ENCODE data around the gene WDPCP.

- TF ChIP-seq YY1 (IDR thresholded peaks at IDR 0.05; ENCODE audit: low read depth) (no peak), CEBPB (IDR thresholded peaks at IDR 0.05) (no peak)
These were observed 243.5 kb downstream of the WDPCP start for GRCh38 chr2:63344575-63345284.

All from Ishikawa (cell line).